Pulmonary artery endothelial cell (primary cell): ENCODE measurements around the gene LENEP. TPM values are rescaled to one million over a fixed set of nuclear protein-coding genes. Genes with fewer than 3 reads are reported as not detected.
A peak's percentile ranks its signal among the peaks of the same experiment; 100 is the strongest.

ENCODE experiments used
- DNase-seq: peaks from one replicate; pipeline ENCODE4 v3.0.0-alpha.2; 2011; ENCODE audit warnings: low read depth, low spot score
- total RNA-seq: library from RNA; depleted of rRNA; stranded (reverse); fragments of >200 nt; gene quantifications from 2 replicates; pipeline ENCODE4 v1.2.3, GENCODE V29; 2014

Gene LENEP
- total RNA-seq, 1 donor from 2014 or later, result 0.66 TPM

- no peak for DNase-seq
These were observed 17.0 kb downstream of the LENEP start for GRCh38 chr1:155010211-155010918.

DNA sequence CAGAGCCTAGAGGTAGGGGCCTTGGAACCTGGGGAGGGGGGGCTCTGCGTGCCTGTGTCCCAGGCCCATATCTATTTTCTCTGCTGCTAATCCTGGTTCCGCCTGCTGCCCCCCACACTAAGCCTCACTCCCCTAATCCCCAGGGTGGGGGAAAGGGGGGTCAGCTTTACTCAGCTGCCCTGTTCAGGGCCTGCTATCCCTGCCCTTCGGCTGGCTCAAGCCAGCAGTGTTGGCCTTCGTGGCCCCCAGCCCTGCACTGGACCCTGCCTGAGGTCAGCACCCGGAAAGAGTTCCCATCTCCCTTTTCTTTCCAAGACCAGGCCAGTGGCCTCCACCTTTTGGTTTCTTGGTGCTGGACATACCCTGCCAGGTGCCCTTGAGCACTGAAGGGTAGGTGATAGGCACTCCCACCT is 17.6 kb downstream of the LENEP start:
- DNase-seq, result no peak

DNA sequence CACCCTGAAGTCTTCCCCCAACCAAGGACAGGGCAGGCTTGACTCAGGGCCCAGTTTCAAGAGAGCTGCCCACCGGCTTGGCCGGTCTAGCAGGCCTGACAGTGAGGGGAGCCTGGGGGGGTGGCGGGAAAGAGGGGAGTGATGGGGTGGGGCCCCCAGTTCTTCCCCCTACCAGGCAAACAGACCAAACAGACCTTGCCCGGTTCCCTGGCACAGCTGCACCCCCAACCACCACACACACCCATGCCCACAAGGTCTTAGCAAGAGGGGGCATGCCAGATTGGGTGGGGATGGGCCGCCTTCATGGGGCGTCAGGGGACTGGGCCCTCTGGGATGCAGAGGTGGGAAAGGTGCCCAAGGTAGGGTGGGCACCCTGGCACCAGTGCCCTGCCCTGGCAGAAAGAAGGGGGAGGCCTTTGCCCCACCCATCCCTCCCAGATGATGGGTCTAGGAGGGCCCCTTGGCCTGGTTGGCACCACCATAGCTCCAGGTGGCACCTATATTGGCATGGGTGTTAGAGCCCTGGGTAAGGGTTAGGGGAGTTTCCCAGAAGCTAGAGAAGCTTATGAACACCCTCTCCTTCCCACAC is 18.1 kb downstream of the LENEP start:
- no peak for DNase-seq

GRCh38 chr1:155012026-155012546 is 18.7 kb downstream of the LENEP start:
- DNase-seq, result no peak

- DNase-seq, result no peak
These were observed 19.6 kb downstream of the LENEP start for GRCh38 chr1:155012776-155013602.

DNA sequence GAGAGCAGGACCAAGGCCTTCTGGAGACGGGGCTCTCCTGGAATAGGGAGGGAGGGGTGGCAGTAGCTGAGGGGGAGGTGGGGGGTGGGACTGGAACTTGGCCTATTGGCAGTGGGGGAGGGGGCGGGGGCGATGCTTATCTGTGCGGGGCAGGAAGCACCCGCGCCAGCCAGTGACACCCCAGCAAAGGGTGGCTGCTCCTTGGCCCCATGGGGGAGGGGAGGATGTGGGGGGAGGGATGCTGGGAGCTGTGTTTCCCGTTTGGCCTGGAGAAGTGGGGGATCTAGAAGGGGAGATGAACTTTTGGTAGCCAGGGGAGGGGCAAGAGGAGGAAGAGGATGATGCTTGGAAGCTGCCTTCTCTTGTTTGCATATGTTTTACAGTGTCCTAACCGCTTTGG is 20.2 kb downstream of the LENEP start:
- DNase-seq, result no peak

- DNase-seq, result no peak
These were observed 21.5 kb downstream of the LENEP start for GRCh38 chr1:155014709-155015508.

DNA sequence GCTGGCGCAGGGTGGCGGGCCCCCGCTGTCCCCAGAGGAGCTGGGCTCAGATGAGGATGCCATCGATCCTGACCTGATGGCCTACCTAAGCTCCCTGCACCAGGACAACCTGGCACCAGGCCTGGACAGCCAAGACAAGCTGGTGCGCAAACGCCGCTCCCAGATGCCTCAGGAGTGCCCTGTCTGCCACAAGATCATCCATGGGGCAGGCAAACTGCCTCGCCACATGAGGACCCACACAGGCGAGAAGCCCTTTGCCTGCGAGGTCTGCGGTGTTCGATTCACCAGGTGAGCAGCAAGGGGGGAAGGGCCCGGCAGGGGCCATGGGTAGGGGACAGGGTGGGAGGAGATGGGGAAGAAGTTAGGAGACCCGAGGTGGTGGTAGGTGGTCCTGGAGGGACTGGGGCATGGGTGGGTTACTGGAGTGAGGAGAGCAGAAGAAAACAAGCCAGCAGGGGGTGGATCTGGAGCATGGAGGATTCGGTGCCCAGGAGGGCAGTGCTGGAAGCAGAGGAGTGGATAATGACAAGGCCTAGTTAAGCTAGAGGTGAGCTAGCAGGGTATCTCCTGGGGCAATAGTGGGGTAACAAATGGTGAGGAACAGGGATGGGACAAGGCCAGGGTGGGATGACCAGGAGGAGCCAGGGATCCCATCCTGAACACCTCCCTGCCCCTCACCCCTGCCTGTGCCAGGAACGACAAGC is 22.3 kb downstream of the LENEP start:
- DNase-seq, result no peak

DNA sequence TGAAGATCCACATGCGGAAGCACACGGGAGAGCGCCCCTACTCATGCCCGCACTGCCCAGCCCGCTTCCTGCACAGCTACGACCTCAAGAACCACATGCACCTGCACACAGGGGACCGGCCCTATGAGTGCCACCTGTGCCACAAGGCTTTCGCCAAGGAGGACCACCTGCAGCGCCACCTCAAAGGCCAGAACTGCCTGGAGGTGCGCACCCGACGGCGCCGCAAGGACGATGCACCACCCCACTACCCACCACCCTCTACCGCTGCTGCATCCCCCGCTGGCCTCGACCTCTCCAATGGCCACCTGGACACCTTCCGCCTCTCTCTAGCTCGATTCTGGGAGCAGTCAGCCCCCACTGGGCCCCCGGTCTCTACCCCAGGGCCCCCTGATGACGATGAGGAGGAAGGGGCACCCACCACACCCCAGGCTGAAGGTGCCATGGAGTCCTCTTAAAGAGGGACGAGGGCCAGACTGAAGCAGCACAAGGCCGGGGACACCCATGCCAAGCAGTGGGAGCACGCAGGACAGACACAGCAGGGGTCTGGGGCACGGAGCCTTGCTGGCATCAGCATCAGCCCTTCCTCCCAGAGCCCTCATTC is 22.9 kb downstream of the LENEP start:
- DNase-seq, result no peak

GRCh38 chr1:155017041-155017945 is 23.9 kb downstream of the LENEP start:
- peak; percentile 65 for DNase-seq

GRCh38 chr1:155017946-155018316 is 24.5 kb downstream of the LENEP start:
- no peak for DNase-seq

DNA sequence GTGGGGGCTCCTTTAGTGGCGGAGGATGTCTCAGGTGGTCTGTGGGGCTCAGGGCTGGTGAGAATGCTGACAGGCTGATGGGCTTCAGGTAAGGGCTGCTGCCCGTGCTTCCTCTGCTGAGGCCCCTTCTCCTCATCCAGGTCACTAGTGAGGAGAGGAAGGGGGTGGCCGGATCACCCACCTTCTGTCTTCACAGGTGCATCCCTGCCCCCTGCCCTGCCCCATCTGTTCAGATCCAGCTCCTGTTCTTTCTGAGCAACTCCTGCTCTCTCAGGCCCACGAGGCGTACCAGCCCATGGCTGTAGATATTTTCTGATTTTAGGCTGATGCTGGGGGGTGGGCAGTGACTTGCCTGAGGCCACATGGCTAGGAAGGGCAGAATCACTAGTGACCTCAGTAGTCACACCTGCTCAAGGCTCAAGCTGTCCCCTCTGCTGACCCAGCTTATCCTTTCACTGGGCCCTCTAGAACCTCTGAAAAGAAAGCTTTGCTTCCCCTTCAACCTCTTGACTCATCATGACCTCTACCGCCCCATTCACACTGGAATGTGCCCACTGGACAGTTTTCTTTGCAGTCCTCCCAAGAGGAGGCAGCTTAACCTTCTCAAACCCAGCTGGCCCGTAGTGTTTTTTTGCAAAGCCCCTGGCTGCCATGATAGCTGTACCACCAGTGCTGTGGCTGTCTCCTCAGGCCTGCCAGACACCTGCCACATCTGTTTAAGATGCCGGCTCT is 25.4 kb downstream of the LENEP start:
- DNase-seq, result no peak

- no peak for DNase-seq
These were observed 26.2 kb downstream of the LENEP start for GRCh38 chr1:155019377-155020245.

DNA sequence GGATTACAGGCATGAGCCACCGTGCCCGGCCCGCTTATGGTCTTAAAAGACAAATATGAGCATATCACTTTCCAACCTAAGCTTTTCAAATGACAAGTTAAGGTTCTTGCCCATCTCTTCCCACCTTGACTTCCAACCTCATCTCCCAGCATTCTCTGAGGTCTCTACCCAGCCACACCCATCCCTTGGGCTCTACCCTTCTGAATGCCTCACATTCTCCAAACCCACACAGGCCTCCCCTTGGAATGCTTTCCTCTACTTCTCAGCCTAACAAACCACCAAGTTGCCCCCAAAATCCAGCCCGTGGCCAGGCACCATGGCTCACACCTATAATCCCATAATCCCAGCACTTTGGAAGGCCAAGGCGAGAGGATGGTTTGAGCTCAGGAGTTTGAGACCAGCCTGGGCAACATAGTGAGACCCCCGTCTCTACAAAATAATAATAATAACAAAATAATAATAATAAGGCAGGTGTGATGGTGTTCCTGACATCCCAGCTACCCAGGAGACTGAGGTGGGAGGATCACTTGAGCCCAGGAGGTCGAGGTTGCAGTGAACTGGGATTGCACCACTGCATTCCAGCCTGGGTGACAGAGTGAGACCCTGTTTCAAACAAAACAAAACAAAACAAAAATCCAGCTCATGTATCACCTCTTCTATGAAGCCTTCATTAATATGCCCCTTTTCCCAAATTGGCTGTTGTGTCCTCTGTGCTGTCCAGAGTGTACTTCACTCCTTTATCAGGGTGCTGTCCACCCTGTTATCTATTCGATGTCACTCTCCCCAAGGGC is 28.9 kb downstream of the LENEP start:
- DNase-seq, result no peak

DNA sequence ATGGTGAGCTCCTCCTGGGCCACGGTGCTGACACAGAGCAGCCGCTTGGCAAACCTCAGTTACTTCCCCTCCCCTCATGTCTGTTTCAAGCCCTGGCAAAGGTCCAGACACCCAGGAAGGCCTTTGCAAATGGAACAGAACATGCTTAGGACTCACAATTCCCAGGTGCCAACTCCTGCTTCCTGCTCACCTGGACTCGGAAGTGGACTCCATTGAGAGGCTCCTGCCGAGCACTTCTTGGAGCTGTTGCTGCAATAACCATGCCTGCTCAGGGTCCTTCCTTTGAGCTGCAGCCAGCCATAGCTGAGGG is 29.5 kb downstream of the LENEP start:
- no peak for DNase-seq

GRCh38 chr1:155023627-155024026 is 30.2 kb downstream of the LENEP start:
- DNase-seq, result no peak

DNA sequence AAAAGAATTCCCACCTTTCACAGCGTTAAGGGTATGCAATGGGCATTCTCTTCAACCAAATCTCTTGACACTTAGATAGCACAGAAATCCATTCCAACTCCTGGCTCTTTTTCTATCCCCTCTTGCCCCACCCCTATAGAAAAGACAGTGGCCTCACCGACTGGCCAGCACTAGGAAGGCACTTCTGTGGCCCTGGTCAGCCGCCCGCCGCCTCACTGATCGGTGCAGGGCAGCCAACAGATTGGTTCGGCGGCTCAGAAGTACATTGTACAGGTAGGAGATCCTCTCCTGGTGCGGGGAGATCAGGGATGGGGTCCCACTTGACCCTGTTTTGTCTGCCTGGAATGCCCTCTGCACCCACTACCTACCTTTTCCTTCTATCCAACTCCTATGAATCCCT is 30.9 kb downstream of the LENEP start:
- no peak for DNase-seq
